GM20000 (cell line): ENCODE measurements around the gene SH3PXD2A.
A peak's percentile ranks its signal among the peaks of the same experiment; 100 is the strongest.

ENCODE experiments used
- DNase-seq: peaks from one replicate; pipeline ENCODE4 v3.0.0; 2012; ENCODE audit warnings: low spot score
- TF ChIP-seq, protein P1 (sequence below): IDR thresholded peaks from 2 replicates; pipeline ENCODE4 v1.5.1; 2012; ENCODE audit warnings: mild to moderate bottlenecking, control low read depth; ENCODE audit errors: extremely low read depth, missing control alignments

SH3PXD2A gene

DNA sequence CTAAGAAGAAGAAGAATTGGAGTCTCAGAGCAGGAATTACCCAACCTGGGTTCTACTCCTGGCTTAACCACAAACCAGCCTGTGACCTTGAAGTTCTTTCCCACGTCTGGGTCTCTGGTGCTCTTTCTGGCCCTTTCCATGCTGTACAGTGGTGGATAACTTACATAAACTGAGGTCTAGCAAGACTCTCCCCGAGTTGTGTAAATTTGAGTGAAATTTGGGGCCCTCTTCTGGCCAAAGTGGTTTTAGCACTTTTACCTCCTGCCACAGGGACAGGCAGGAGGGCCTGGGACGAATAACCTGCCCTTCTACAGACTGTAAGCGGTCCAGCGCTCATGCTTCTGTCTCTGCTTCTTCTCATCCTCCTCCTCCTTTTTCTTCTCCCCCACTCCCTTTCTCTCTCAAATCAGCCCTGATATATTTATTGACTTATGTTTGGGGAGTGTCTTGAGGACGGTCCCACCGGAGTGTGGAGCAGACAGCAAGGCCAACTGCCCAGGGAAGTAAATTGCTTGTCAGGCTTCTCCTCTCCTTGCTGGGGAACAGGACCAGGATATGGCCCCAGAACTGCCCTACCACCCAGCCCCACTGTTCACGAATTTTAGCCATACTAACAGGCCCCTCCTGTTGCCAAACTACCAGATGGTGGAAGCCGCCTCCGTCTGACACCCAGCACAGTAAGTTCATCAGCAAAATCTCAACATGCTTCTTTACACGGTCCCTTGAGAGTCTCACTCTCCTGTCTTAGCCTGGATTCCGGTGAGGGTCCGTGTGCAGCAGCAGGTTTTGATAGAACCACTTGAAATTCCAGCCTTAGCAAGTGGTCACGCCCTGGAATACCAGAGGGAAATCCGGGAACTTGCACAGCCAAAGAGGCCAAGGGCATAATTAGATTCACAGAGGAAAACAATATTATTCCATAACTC is 4.0 kb upstream of the SH3PXD2A start:
- TF ChIP-seq, protein P1, sequence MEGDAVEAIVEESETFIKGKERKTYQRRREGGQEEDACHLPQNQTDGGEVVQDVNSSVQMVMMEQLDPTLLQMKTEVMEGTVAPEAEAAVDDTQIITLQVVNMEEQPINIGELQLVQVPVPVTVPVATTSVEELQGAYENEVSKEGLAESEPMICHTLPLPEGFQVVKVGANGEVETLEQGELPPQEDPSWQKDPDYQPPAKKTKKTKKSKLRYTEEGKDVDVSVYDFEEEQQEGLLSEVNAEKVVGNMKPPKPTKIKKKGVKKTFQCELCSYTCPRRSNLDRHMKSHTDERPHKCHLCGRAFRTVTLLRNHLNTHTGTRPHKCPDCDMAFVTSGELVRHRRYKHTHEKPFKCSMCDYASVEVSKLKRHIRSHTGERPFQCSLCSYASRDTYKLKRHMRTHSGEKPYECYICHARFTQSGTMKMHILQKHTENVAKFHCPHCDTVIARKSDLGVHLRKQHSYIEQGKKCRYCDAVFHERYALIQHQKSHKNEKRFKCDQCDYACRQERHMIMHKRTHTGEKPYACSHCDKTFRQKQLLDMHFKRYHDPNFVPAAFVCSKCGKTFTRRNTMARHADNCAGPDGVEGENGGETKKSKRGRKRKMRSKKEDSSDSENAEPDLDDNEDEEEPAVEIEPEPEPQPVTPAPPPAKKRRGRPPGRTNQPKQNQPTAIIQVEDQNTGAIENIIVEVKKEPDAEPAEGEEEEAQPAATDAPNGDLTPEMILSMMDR = peak; percentile 47
- peak; percentile 78 for DNase-seq

DNA sequence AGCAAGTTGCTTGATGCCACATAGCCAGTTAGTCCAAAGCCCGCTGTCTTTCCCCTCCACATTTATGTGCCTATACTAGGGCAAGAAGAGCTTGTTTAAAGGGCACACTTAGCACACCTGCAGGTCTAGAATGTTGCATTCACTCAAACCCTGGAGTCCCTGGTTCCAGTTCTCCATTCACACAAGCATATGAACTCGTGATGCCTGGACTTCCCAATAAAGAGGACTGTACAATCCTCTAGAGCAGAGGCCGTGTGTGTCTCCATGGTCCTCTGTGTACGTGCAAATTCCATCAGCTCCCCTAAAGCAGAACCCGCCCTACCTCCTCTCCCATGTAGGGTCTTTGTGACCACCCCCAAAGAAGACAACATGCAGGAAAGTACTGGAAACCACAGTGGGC is 3.0 kb upstream of the SH3PXD2A start:
- TF ChIP-seq, protein P1 = no peak
- no peak for DNase-seq

DNA sequence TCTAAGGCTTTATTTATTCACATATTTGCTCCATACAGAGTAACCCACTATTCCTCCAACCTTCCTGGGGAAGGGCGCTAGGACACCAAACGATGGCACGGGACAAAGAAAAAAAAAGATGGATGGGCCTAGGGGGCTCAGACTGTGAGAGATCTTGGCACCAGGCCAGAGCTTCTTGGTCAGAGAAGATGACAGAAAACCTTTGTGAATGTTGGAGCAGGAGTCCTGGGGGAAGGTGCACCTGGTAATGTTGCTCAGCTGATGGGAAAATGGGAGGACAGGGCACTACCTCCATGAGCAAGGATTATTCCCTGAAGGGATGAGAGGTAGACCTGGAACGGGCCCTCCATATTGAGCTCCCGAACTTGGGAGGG is 1.4 kb upstream of the SH3PXD2A start:
- no peak for DNase-seq
- TF ChIP-seq, protein P1 = no peak

DNA sequence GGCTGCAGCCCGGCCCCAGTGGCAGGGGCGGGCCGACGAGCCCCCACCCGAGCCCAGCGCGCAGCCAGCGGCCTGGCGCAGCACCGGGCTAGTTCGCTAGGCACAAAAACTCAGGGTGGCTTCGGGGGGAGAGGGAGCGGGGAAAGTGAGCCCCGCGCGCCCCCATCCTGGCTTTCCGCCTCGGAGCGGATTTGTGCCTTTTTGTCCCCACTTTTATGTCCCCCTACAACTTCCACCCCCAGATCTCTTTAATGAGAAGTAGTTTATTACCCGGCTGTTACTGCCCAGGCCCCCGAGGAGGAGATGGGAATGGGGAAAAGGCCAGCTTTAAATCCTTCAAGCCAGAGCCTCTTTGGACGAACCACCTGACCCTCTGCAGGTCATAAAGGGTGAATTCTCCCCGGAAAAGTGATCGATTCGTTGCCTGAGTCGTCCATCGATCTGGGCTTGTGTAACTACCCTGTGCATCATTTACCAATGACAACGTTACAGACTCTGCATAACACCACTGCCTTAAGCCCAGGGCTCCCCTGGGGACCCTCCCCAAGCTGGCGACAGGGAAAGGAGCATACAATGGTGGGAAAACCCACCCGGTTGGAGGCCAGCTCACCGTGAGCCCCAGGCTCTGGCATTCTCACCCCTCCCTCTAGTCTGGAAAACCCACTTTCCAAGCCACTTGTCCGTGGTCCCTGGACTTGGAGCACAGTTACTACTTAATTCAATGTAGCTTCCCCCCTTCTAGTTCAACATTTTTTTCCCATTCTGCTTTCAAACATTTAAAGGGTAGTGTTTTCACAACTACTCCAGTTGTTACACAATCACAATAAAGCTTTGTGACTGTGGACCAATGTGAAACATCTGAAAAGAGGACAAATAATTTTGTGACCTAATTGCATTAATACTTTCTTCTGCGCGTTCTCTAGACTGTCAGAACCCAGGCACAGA is 748 bp upstream of the SH3PXD2A start:
- TF ChIP-seq, protein P1 = no peak
- no peak for DNase-seq

DNA sequence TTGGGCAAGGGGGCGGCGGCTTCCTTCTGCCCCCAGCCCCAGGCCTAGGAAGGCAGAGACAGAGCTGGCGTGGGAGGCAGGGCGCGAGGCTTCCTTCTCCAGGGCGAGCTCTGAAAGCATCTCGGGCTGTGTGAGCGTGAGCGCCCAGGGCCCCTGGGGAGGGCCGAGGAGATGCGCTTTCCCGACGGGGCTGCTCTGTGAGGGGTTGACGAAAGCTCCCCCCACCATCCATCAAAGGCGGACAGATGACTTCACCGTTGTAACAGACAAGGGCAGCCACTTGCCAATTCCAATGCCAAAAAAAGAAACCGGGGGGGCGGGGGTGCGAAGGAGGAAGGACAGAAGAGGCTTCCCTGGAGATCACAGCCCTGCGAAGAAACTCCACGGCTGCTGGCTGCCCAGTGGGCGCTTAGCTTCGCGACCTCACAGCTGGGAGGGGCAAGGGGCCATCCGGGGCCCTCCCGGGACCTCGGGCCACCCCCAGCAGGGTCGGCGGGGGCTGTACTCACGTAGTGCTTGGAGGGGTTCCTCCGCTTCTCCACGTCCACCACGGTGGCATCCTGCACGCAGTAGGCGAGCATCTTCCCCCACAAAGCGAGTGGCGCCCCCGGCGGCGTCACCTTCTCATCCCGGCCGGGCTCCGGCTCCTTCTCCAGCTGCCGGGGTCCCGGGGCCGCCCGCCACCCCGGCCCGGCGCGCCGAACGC is 537 bp downstream of the SH3PXD2A start:
- peak; percentile 46 for DNase-seq
- TF ChIP-seq, protein P1 = no peak

DNA sequence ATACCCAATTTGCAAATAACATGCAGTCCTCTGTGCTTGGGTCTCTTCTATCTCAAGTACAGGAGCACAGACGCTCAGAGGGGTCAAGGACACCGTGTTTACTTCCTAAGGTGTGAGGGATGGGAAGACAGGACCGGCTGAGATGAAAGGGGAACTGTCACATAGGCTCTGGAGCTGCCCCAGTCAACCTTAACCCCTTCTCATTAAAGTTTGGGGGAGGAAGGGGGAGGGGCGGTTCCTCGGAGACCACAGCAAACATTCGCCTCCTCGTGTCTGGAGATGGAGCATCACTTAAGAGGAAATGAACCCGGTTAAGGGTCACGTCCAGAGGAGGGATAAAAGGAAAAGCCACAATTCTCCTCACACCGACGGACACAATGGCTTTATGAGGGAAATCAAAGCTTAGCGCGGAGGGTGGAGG is 1.1 kb downstream of the SH3PXD2A start:
- no peak for DNase-seq
- TF ChIP-seq, protein P1 = no peak
